ENCODE results near the gene ASS1.

GRCh38 chr9:130432362-130432761, 12.4 kb upstream of the ASS1 start:
- TF ChIP-seq EZH2 (IDR thresholded peaks at IDR 0.05; ENCODE audit: low read length, unreplicated experiment) (no peak), CTCF (conservative IDR thresholded peaks at IDR 0.05; ENCODE audit: low read depth, low read length) (peak; percentile 48)
